ENCODE measurements around the gene FMNL2. TPM values are rescaled to one million over a fixed set of nuclear protein-coding genes. Genes with fewer than 3 reads are reported as not detected.

The FMNL2 gene
- total RNA-seq, 4 donors from 2014 or later: 50.5 to 96.7 (median 79.6) TPM

GRCh38 chr2:152518641-152519580 is 183.9 kb downstream of the FMNL2 start:
- no peak for TF ChIP-seq CTCF (IDR thresholded peaks at IDR 0.05; ENCODE audit: low read depth)

GRCh38 chr2:152519581-152519952 is 184.6 kb downstream of the FMNL2 start:
- TF ChIP-seq CTCF (IDR thresholded peaks at IDR 0.05; ENCODE audit: low read depth): no peak

- no peak for TF ChIP-seq CTCF (IDR thresholded peaks at IDR 0.05; ENCODE audit: low read depth)
Measured at GRCh38 chr2:152520759-152521158, 185.8 kb downstream of the FMNL2 start.

- no peak for TF ChIP-seq CTCF (IDR thresholded peaks at IDR 0.05; ENCODE audit: low read depth)
Measured at GRCh38 chr2:152523091-152523490, 188.1 kb downstream of the FMNL2 start.

- no peak for TF ChIP-seq CTCF (IDR thresholded peaks at IDR 0.05; ENCODE audit: low read depth)
Measured at GRCh38 chr2:152525277-152525838, 190.4 kb downstream of the FMNL2 start.

GRCh38 chr2:152529420-152530115 is 194.6 kb downstream of the FMNL2 start:
- TF ChIP-seq CTCF (IDR thresholded peaks at IDR 0.05; ENCODE audit: low read depth): no peak

GRCh38 chr2:152532241-152532640 is 197.3 kb downstream of the FMNL2 start:
- TF ChIP-seq CTCF (IDR thresholded peaks at IDR 0.05; ENCODE audit: low read depth): no peak
